SK-N-MC (cell line): ENCODE measurements around the gene OSTF1.

ENCODE experiments used
- EZH2 ChIP-seq: fragments of 200-600 bp; sonication (generic); IDR thresholded peaks from one replicate; pipeline ENCODE4 v1.6.1; 2017; ENCODE audit warnings: antibody characterized with exemption
- FOXP2 ChIP-seq: optimal IDR thresholded peaks from 2 replicates; pipeline ENCODE3; 2011; ENCODE audit warnings: mild to moderate bottlenecking, moderate library complexity; ENCODE audit not compliant: insufficient read depth; ENCODE audit errors: extremely low read length, control extremely low read depth
- POLR2AphosphoS5 ChIP-seq: IDR thresholded peaks from 2 replicates; pipeline ENCODE4 v1.6.1; 2012; ENCODE audit warnings: mild to moderate bottlenecking, low read depth, low read length, borderline replicate concordance

DNA sequence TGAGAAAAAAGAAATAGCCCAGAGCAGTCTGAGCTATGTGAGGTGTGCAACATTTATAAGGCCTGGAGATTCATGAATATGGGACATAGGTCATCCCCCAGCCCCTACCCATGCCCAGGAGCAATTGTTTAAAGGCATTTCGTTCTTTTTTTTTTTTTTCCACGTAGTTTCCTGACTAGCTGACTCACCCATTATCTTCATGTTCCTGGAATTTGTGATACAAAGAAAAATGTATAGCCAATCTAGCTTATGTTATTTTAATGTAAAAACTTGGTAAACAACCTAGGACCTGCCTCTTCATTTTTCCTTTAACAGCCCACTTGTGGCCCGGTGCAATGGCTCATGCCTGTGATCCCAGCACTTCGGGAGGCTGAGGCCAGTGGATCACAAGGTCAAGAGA, 81.3 kb downstream of the OSTF1 start:
- TF ChIP-seq POLR2AphosphoS5: no peak
- TF ChIP-seq FOXP2: no peak
- TF ChIP-seq EZH2: no peak
